ENCODE data around the gene MAPK1IP1L.

DNA sequence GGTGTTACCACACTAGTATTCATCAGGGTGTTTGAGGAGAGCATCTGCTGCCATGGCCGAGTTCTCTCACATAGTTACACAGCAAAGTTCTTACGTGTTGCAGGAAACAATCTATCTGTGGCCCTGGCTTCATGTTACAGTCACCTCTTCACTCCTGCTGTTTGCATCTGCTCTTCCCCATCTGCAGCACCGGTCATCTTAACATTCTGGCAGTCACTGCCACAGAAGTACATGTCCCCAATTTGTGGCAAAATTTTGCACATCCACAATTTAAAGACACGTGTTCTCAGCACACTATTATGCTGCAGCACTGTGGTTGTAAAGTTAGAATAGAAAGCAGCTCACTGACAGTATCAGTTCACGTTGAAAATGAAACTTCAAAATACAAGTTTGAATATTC, 23.2 kb downstream of the MAPK1IP1L start:
- TF ChIP-seq EZH2 (IDR thresholded peaks at IDR 0.05; ENCODE audit: low read depth, unreplicated experiment) = no peak
- no peak for TF ChIP-seq CTCF (conservative IDR thresholded peaks at IDR 0.05; ENCODE audit: low read depth in 2 of 2)
- no peak for TF ChIP-seq POLR2AphosphoS5 (IDR thresholded peaks at IDR 0.05; ENCODE audit: low read depth)
- no peak for TF ChIP-seq EZH2phosphoT487 (IDR thresholded peaks at IDR 0.05; ENCODE audit: unreplicated experiment)
- no peak for TF ChIP-seq JUNB (IDR thresholded peaks at IDR 0.05; ENCODE audit: unreplicated experiment)
- TF ChIP-seq, protein P1, sequence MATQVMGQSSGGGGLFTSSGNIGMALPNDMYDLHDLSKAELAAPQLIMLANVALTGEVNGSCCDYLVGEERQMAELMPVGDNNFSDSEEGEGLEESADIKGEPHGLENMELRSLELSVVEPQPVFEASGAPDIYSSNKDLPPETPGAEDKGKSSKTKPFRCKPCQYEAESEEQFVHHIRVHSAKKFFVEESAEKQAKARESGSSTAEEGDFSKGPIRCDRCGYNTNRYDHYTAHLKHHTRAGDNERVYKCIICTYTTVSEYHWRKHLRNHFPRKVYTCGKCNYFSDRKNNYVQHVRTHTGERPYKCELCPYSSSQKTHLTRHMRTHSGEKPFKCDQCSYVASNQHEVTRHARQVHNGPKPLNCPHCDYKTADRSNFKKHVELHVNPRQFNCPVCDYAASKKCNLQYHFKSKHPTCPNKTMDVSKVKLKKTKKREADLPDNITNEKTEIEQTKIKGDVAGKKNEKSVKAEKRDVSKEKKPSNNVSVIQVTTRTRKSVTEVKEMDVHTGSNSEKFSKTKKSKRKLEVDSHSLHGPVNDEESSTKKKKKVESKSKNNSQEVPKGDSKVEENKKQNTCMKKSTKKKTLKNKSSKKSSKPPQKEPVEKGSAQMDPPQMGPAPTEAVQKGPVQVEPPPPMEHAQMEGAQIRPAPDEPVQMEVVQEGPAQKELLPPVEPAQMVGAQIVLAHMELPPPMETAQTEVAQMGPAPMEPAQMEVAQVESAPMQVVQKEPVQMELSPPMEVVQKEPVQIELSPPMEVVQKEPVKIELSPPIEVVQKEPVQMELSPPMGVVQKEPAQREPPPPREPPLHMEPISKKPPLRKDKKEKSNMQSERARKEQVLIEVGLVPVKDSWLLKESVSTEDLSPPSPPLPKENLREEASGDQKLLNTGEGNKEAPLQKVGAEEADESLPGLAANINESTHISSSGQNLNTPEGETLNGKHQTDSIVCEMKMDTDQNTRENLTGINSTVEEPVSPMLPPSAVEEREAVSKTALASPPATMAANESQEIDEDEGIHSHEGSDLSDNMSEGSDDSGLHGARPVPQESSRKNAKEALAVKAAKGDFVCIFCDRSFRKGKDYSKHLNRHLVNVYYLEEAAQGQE (IDR thresholded peaks at IDR 0.05; ENCODE audit: unreplicated experiment) = no peak
- TF ChIP-seq NANOG (IDR thresholded peaks at IDR 0.05; ENCODE audit: borderline replicate concordance) = no peak
- TF ChIP-seq CREB1 (CRISPR knock-in tag; IDR thresholded peaks at IDR 0.05; ENCODE audit: low read depth) = no peak
- TF ChIP-seq, protein P2, sequence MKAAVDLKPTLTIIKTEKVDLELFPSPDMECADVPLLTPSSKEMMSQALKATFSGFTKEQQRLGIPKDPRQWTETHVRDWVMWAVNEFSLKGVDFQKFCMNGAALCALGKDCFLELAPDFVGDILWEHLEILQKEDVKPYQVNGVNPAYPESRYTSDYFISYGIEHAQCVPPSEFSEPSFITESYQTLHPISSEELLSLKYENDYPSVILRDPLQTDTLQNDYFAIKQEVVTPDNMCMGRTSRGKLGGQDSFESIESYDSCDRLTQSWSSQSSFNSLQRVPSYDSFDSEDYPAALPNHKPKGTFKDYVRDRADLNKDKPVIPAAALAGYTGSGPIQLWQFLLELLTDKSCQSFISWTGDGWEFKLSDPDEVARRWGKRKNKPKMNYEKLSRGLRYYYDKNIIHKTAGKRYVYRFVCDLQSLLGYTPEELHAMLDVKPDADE (IDR thresholded peaks at IDR 0.05) = no peak
- TF ChIP-seq STAT1 (IDR thresholded peaks at IDR 0.05; ENCODE audit: unreplicated experiment) = no peak

Data from GM23338 (cell line).